GM19438 (cell line): Measurements from ENCODE around the gene SMOC2.

ENCODE experiments used
- ATAC-seq: cut with Tn5 transposase; IDR thresholded peaks from one replicate; pipeline ENCODE4 v1.9.1; 2021; ENCODE audit warnings: low read depth; ENCODE audit not compliant: unreplicated experiment

SMOC2 gene

DNA sequence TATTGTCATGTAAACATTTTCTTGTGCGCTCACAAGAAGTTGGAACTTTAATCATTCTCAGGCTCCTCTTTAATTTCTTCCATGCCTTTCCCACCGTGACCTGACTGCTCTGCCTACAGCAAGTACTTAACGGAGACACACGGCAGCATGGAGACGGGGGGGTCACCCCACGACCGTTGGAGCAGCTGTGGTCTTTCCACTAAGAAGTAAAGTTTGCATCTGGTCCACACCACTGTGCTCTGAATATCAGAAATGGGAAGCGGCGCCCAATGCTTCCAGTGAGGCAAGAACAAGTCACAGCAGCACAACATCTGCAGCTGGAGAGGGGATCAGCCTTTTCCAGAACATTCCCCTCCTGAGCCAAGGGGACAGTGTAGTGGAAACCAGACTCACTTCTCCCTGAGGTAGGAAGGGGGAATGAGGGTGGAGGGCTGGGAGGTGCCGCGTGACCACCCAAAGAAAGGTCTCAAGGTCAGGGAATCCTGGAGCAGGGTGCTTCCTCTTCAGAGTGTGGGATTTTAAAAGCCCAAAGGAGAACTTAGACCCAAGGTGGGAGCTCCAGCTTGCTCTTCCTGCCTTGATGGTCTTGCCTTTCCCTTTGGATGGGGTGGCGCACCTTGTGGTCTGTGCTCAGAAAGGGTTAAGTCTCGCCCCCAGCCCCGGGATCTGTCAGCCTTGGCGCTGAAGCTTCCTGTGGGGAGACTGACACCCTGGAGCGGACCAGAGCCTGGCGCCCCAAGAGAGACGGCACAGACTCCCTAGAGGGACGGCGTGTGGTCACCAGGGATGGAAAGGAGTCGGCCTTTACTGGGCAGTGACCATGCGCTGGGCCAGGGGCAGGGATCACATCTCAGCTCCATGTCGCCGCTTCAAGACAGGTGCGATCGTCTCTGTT lies 25.6 kb upstream of the SMOC2 start:
- ATAC-seq = no peak

DNA sequence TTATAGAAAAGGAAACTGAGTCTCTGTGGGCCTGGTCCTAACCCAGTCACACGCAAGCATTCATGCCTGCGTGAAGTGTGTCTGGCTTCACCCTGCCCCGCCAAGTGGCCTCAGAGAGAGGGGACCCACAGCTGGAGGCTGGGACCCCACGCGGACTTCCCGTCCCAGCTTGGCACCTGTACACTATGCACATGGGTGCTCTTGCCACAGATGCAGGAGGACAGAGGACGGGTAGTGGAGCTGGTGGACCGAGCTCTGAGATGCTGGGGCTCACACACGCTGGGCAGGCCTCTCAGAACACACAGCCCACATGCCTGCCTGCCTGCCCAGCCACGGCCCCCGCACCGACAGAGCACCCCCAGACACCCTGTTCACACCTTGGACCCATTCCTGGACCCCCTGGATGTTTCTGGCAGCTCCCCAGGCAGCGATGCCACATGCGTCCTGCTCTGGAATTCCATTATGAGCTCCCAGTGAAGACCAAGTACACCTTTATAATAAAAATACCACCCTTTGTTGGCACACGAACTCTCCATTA lies 24.9 kb upstream of the SMOC2 start:
- no peak for ATAC-seq

- no peak for ATAC-seq
These were observed 24.5 kb upstream of the SMOC2 start for GRCh38 chr6:168416531-168416930.

DNA sequence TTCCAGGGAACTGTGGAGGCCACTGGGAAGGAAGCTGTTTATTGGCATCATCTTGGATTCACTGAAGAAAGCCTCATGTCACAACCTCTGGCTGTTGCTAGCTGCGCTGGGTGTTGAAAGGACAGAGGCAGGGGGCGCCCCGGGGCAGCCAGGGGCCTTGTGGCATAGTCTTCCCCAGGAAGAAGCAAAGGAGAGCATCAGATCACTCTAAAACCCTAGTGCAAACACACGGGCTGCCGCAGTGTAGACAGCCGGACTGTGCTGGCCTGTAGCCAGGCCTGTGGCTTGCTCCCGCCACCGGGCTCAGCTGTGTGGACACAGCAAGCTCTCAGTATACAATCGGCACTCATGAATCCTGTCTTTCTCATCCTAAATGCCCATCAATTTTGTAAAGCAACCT lies 23.8 kb upstream of the SMOC2 start:
- no peak for ATAC-seq

- no peak for ATAC-seq
These were observed 23.1 kb upstream of the SMOC2 start for GRCh38 chr6:168417679-168418557.

DNA sequence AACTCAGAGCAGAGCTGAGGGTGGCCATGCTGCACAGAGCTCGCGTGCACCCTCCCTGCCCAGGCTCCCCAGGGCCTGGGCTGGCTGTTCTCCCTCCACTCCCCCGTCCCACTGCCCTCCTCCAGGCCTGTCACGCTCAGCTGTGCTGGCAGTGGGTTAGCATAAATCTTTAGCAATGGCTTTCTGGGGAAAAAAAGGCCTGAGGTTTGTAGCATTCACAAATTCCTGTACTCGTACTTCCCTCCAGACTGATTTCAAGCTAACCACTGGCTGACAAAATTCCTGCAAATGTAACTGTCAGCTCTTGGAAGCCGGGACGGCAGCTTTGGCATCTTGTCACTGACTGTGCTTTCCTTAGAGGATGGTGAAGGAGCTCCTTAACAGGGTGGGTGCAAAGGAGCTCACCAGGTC lies 22.3 kb upstream of the SMOC2 start:
- no peak for ATAC-seq

DNA sequence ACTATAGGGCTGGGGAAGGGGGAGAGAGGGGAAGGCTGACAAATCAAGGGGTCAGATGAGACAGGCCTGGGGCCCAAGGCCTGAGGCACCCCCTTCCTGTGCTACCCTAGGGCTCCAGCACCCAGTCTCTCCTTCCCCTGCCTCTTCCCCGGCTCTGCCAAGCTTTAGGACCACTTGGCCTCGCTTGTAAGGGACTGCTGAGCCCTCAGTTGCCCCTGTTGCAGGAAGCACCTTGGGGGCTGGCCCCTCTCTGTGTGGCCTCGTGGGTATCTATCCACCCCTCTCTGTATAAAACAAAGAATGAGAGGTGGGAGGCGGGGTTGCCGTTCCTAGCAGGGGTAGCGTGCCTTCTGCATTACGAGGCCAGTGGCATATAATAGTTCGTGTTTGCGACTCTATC lies 21.4 kb upstream of the SMOC2 start:
- ATAC-seq = no peak

DNA sequence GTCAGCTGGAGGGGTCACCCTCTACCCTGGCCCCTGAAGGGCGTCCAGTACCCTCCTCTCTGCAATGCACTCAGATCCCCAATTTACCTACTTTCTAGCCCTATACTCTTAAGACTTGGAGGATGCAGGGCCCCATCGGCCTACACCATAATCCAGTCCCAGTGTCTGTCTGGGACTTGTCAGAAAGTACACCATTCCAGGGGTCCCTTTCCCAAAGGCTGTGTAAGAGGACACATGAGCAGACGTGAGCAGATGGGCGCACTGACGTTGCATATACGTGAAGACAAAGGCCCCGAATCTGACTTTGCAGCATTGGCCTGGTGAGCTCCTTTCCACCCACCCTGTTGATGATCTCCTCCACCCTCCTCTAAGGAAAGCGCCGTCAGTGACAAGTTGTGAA lies 20.9 kb upstream of the SMOC2 start:
- no peak for ATAC-seq

DNA sequence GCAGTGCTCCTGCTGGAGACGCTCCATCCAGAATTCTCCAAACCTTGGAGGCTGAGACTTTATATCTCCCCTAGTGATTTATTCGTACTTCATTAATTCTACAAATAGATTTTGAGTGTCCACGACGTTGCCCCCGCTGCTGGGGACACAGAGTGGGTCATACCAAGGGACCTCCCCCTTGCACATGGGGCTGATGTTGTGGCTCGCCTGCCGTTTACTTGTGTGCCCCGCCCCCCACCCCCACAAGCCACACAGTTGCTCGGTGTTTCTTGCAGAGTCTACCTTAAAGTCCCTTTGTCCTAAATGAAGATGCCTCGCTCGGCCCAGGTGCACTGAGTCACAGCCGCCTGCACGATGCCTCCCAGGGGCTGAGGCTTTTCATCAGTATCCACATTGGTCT lies 20.3 kb upstream of the SMOC2 start:
- no peak for ATAC-seq

DNA sequence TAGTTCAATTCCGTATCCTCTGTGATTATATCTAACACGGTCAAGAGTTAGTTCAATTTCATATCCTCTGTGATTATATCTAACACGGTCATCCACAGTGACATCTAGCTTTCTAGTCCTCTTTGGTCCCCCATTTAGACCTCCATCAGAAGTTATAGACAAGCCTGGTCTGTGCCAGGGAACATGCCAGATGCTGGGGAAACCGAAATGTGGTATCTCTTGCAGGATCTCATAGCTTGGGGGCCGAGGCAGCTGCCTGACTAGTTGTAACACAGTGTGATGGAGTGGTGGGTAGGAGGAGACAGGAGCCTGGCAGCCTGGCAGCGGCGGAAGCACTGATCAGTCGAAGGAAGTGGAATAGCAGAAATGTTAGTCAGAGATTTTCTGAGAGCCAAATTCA lies 13.8 kb upstream of the SMOC2 start:
- no peak for ATAC-seq

DNA sequence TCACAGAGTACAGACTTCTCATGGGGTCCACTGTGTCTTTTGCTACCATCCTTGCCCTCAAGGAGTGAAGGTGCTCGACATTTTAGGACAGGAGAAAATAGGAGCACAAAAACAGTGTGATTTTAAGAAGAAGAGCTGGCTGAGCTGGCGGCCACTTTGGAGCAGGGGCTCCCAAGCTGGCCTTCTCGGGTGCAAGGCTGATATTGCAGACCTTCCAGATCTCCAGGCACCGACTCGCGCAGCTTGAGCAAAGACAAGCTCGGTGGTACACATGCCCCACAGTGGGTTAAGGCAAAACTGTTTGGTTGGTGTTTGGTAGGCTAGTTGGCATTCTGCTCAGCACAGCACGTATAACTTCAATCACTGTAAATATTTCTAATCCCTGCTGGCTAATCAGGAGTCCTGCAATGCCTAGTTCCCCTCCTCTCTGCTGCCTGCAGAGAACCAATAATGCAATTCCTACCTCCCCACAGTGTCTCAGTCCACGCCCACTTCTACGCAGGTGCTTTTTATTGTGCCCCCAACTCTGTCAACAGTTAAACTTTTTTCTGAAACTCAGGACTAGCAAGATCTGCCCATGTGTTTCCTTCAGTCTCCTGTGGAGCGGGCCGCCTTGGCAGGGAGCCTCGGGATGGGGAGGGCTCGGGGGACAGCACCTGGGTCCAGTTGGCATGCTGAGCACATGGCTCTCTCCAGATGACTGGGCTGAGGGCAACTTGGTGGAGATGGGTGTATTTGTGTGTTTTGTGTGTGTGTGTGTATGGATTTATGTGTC lies 12.7 kb upstream of the SMOC2 start:
- ATAC-seq = no peak

DNA sequence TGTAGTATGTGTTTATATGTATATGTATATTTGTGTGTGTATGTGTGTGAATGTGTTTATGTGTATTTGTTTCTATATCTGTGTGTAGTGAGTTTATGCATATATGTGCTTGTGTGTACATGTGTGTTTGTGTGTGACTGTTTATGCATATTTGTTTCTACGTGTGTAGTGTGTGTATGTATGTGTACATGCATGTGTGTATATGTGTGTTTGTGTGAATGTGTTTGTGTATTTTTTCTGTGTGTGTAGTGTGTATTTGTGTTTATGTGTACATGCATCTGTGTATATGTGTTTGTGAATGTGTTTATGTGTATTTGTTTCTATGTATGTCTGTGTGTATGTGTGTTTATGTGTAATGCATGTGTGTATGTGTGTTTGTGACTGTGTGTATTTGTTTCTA lies 12.1 kb upstream of the SMOC2 start:
- ATAC-seq = no peak

GRCh38 chr6:168432196-168432595 lies 8.8 kb upstream of the SMOC2 start:
- no peak for ATAC-seq

DNA sequence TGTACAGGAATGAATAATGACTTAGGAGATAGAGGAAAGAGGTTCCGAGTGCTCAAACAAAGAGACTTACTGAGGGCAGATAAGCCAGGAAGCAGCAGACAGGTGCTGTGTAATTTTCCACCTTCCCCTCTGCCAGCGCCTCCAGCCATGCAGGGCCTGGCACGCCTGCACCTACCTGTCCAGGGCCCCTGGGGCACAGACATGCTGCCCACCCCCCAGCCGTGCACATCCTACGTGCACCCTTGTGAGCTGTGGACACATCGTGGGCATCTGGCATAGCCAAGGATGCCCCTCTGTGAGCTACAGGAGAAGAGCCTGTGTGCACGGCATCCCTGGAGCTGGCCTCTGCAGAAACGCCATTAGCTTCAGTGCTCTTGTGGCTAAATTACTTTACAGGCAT lies 7.1 kb upstream of the SMOC2 start:
- no peak for ATAC-seq

- ATAC-seq = no peak
These were observed 6.5 kb upstream of the SMOC2 start for GRCh38 chr6:168434505-168434904.

DNA sequence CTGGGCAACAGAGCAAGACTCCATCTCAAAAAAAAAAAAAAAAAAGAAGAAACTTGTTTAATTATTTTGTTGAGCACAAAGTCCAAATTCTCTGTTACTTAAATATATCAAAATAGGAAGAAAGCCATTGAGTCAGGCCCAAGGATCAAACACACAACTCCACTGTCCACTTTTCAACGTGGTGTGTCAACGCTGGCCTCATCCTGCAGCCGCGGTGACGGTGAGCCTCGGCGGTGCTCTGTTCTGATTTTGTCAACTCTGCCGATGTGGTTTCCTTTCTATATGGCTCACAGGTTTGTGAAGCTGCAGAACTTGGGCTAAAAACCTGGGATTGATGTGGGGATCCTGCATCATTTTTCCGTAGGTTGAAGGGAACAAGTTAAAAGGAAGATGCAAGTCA lies 3.2 kb upstream of the SMOC2 start:
- ATAC-seq = no peak

- no peak for ATAC-seq
These were observed 2.0 kb upstream of the SMOC2 start for GRCh38 chr6:168438783-168439520.

DNA sequence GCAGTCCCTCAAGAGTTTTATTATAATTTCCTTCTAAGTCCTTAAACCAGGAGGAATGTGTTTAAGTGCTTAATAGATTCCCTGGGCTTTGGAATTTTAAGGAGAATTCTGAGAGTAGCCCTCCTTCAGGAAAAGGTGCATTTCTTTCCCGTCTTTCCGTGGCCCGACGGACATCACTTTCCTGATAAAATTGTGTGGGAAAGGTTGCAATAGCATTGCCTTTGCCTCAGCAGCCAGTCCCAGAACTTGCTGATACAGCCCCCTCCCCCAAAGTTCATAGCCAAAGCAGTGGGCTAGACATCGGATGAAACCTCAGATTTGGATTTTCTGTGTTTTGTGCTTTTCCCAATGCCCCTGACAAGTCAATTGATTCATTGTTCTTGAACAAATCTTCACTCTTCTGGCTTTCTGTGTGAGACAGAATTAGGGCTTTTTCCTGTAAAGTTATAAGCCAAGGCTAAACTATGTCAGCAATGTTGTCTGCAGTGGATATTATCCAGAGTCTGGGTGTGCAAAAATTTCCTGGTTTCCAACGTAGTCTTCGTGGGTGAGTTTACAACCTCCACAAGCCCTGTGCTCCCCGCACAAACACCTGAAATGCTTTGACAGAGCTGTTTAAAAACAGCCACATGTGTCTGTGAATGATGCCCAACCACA lies 1.1 kb upstream of the SMOC2 start:
- no peak for ATAC-seq
